Lower lobe of right lung (tissue), 2 donors: ENCODE measurements around the gene RNF19B. TPM values are rescaled to one million over a fixed set of nuclear protein-coding genes. Genes with fewer than 3 reads are reported as not detected.

Source experiments
- ATAC-seq, 2 donors: fragments of 200-7000 bp; cut with Tn5 transposase; one replicate each; pipeline ENCODE4 v1.9.1; 2020 to 2022; ENCODE audit warnings: mild to moderate bottlenecking in 2 of 2, moderate library complexity in 2 of 2
- DNase-seq: peaks from one replicate; pipeline ENCODE4 v3.0.0-alpha.2; 2020
- H3K27ac ChIP-seq: fragments of 200-600 bp; one replicate; pipeline ENCODE4 v1.8.0; 2022
- H3K27me3 ChIP-seq: fragments of 200-600 bp; one replicate; pipeline ENCODE4 v1.8.0; 2022; ENCODE audit warnings: low read depth
- H3K36me3 ChIP-seq: fragments of 200-600 bp; one replicate; pipeline ENCODE4 v1.8.0; 2022; ENCODE audit warnings: mild to moderate bottlenecking
- H3K4me1 ChIP-seq: fragments of 200-600 bp; one replicate; pipeline ENCODE4 v1.8.0; 2022
- H3K4me3 ChIP-seq: fragments of 200-600 bp; one replicate; pipeline ENCODE4 v1.8.0; 2022; ENCODE audit warnings: mild to moderate bottlenecking
- H3K9me3 ChIP-seq: fragments of 200-600 bp; one replicate; pipeline ENCODE4 v1.8.0; 2022
- intact Hi-C: fragments of 100-400 bp; cut with DNase I; formaldehyde crosslinking; loops from one replicate; pipeline ENCODE4 v1.11.0; 2022
- total RNA-seq: library from RNA; stranded (reverse); fragmentation: NEBNext Ultra II Directional; extraction: Animal tissue kit (Norgen Biotek cat#: 25700); gene quantifications from one replicate; pipeline ENCODE4 v1.2.1, GENCODE V29; 2021
- TF ChIP-seq, protein P1 (sequence below): fragments of 200-600 bp; IDR thresholded peaks from one replicate; pipeline ENCODE4 v1.8.0; 2022; ENCODE audit warnings: antibody characterized with exemption, mild to moderate bottlenecking
- donor health status: DM: no; HTN: yes; CAD: no; lungs with severe emphysema.

RNF19B gene
- total RNA-seq, 1 donor from 2014 or later = 27.9 TPM

DNA sequence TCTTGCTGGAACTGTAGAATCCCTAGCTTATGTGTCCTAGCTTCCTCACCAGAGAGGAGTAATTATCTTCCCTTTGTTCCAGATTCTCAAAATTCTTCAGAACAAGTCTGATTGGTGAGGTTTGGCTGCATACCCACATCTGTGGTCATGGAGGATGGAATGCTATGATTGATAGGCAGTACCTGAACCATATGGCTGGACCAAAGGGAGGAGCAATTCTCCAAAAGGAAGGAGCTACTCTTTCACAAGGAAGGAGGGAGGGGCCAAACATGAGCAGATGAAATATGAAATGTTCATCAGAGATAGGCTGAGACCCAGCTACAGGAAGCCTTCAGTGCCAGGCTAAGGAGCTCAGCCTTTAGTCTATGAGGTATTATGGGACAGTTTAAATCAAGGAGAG is 5.0 kb upstream of the RNF19B start:
- H3K9me3 ChIP-seq = no peaks in the 10 kb centered on the region
- H3K4me1 ChIP-seq = peaks cover 8% of the 10 kb centered on the region
- TF ChIP-seq, protein P1, sequence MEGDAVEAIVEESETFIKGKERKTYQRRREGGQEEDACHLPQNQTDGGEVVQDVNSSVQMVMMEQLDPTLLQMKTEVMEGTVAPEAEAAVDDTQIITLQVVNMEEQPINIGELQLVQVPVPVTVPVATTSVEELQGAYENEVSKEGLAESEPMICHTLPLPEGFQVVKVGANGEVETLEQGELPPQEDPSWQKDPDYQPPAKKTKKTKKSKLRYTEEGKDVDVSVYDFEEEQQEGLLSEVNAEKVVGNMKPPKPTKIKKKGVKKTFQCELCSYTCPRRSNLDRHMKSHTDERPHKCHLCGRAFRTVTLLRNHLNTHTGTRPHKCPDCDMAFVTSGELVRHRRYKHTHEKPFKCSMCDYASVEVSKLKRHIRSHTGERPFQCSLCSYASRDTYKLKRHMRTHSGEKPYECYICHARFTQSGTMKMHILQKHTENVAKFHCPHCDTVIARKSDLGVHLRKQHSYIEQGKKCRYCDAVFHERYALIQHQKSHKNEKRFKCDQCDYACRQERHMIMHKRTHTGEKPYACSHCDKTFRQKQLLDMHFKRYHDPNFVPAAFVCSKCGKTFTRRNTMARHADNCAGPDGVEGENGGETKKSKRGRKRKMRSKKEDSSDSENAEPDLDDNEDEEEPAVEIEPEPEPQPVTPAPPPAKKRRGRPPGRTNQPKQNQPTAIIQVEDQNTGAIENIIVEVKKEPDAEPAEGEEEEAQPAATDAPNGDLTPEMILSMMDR = no peak
- intact Hi-C loops = no loop called here
- H3K4me3 ChIP-seq = no peak overlapping the region
- no peak for ATAC-seq
- H3K36me3 ChIP-seq = no peaks in the 10 kb centered on the region
- H3K27ac ChIP-seq = no peak overlapping the region
- no peak for DNase-seq
- H3K27me3 ChIP-seq = no peaks in the 10 kb centered on the region

DNA sequence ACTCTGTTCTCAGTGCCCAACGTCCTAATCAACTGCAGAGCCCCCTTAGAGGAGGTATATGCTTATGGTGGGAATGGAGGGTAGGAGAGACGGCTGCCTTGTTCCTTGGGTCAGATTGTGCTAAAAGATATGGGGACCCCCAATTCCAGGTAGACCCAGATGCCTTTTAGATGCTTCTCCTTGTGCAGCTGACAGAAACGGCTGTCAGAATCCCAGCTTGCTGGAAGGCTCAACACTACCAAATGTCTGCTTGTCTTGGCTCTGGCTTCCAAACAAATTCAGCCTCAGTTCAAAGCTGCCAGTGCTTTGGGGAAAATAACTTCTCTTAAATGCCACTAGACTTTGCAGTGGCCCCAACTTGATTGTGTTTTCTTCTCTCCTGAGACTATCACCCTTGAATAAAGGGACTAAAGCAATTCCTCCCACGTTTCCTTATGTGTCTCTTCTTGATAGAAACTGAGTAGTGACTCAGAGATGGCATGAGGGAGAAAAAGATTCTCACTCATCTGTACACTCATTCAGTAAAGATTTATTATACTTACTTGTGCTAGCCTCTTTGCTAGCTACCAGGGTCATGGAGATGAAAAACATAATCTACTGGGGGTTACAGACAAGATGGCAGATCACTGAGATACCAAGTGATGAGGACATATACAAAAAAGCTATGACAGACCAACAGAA is 3.4 kb upstream of the RNF19B start:
- ATAC-seq (no peak), DNase-seq (no peak)
- H3K4me3 ChIP-seq = no peak overlapping the region
- intact Hi-C loops = no loop called here
- H3K27me3 ChIP-seq = no peaks in the 10 kb centered on the region
- TF ChIP-seq, protein P1 = no peak
- no peaks in the 10 kb centered on the region for H3K9me3 ChIP-seq
- no peak overlapping the region for H3K27ac ChIP-seq
- H3K4me1 ChIP-seq = peaks cover 10% of the 10 kb centered on the region
- no peaks in the 10 kb centered on the region for H3K36me3 ChIP-seq

DNA sequence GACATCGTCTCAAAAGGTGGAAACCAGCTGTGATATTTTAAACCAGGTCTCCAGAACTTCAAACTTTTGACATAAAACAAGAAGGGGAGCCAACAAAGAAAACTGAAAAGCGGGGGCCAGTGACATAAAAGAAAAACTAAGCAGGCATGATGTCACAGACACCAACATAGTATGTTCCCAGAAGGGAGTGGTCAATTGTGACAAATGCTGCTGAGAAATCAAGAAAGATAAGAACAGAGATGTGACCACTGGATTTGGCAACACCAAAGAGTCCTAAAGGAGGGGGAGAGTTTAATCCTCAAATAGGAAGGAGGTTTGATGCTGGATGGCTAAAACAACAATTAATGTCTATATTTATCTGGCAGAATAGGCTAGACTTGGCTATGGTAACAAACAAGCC is 2.3 kb upstream of the RNF19B start:
- intact Hi-C loops = no loop called here
- TF ChIP-seq, protein P1 = no peak
- ATAC-seq (no peak), DNase-seq (no peak)
- Histone ChIP-seq H3K27ac (no peak overlapping the region), H3K4me3 (no peak overlapping the region), H3K4me1 (peaks cover 12% of the 10 kb centered on the region), H3K9me3 (no peaks in the 10 kb centered on the region), H3K36me3 (no peaks in the 10 kb centered on the region), H3K27me3 (no peaks in the 10 kb centered on the region)

DNA sequence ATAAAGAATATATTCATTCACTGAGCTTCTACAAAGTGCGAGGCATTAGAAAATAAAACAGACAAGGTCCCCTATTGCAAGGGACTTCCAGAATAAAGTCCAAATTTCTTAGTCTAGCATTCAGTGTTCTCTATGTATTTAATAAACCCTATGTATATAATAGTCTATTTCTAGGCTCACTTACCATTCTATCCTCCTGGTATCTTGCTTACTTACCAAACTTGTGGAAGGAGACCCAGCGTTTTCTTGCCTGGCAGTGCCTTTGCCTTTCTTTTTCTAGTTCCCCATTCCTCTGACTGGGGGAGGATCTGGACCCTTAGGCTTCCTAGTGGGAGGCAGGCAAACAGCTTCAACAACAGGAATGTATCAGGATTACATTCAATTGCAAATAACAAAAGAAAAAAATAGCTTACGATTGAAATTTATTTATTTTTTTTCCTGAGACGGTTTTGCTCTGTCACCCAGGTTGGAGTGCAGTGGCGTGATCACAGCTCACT is 690 bp upstream of the RNF19B start:
- Histone ChIP-seq H3K4me1 (peaks cover 26% of the 10 kb centered on the region), H3K4me3 (peak overlapping the region; percentile 96), H3K27me3 (no peaks in the 10 kb centered on the region), H3K36me3 (no peaks in the 10 kb centered on the region), H3K9me3 (no peaks in the 10 kb centered on the region), H3K27ac (peak overlapping the region; percentile 94)
- TF ChIP-seq, protein P1 = no peak
- intact Hi-C loops = no loop called here
- no peak for ATAC-seq
- DNase-seq = no peak

DNA sequence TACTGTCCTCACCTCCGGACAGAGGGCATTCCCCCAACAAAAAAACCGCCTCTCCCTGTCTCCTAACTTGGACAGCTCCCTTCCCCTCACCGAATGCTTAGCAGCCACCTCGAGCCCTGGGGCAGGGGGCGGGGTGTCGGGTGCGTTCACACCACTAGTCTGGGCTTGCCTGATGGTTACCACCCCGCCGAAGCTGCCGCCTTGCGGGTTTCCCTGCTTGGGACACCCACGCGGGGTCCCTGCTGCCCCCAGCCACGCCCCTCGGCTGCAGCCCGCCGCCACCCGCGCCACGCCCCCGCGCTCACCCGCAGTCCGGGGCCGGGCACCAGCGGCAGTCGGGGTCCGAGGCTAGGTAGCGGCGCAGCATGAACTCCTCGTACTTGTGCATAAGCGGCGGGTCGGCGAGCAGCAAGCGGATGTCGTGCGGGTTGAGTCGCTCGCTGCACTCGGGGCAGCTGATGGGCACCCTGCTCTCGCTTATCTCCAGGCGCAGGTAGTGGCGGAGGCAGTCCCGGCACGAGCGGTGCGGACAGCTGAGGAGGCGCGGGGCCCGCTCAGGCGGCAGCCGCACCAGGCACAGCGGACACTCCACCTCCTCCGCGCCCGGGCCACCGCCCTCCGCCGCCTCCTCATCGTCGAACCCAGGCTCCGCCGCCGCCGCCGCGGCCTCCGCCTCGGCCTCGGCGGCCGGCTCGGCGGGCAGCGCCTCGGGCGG is 706 bp downstream of the RNF19B start:
- Histone ChIP-seq H3K4me1 (peaks cover 26% of the 10 kb centered on the region), H3K36me3 (no peaks in the 10 kb centered on the region), H3K4me3 (peak overlapping the region; percentile 96), H3K27ac (peak overlapping the region; percentile 94), H3K9me3 (no peaks in the 10 kb centered on the region), H3K27me3 (no peaks in the 10 kb centered on the region)
- intact Hi-C loops = no loop called here
- TF ChIP-seq, protein P1 = no peak
- ATAC-seq = peak; percentile 59 to 61
- DNase-seq = peak; percentile 86
